ENCODE measurements around the gene SACM1L.

The SACM1L gene

GRCh38 chr3:45724911-45725310 is 35.7 kb downstream of the SACM1L start:
- DNase-seq (ENCODE audit: low read depth) = no peak
- no peak overlapping the region for H3K4me3 ChIP-seq (ENCODE audit: low read depth, low read length)
- TF ChIP-seq CTCF (conservative IDR thresholded peaks at IDR 0.05; ENCODE audit: low read depth, low read length) = no peak

GRCh38 chr3:45729614-45730013 is 40.4 kb downstream of the SACM1L start:
- no peak overlapping the region for H3K4me3 ChIP-seq (ENCODE audit: low read depth, low read length)
- no peak for TF ChIP-seq CTCF (conservative IDR thresholded peaks at IDR 0.05; ENCODE audit: low read depth, low read length)
- DNase-seq (ENCODE audit: low read depth) = no peak

GRCh38 chr3:45730409-45731154 is 41.4 kb downstream of the SACM1L start:
- H3K4me3 ChIP-seq (ENCODE audit: low read depth, low read length) = no peak overlapping the region
- no peak for DNase-seq (ENCODE audit: low read depth)
- TF ChIP-seq CTCF (conservative IDR thresholded peaks at IDR 0.05; ENCODE audit: low read depth, low read length) = no peak

- no peak overlapping the region for H3K4me3 ChIP-seq (ENCODE audit: low read depth, low read length)
- TF ChIP-seq CTCF (conservative IDR thresholded peaks at IDR 0.05; ENCODE audit: low read depth, low read length) = no peak
- no peak for DNase-seq (ENCODE audit: low read depth)
These were observed 47.5 kb downstream of the SACM1L start for GRCh38 chr3:45736707-45737106.

- DNase-seq (ENCODE audit: low read depth) = no peak
- no peak for TF ChIP-seq CTCF (conservative IDR thresholded peaks at IDR 0.05; ENCODE audit: low read depth, low read length)
- no peak overlapping the region for H3K4me3 ChIP-seq (ENCODE audit: low read depth, low read length)
These were observed 48.0 kb downstream of the SACM1L start for GRCh38 chr3:45737234-45737633.

GRCh38 chr3:45739991-45740390 is 50.8 kb downstream of the SACM1L start:
- TF ChIP-seq CTCF (conservative IDR thresholded peaks at IDR 0.05; ENCODE audit: low read depth, low read length) = no peak
- DNase-seq (ENCODE audit: low read depth) = no peak
- no peak overlapping the region for H3K4me3 ChIP-seq (ENCODE audit: low read depth, low read length)

- no peak for DNase-seq (ENCODE audit: low read depth)
- TF ChIP-seq CTCF (conservative IDR thresholded peaks at IDR 0.05; ENCODE audit: low read depth, low read length) = no peak
- no peak overlapping the region for H3K4me3 ChIP-seq (ENCODE audit: low read depth, low read length)
These were observed 52.1 kb downstream of the SACM1L start for GRCh38 chr3:45741247-45741646.

Data from choroid plexus epithelial cell (primary cell).